GM18868 (cell line): Measurements from ENCODE around the gene GREB1L.
"Not testable (repeated sequence)": the region's sequence is repeated elsewhere in the genome, so short reads cannot be mapped to it uniquely, and the experiment has no call there.

Experiments used
- ATAC-seq: cut with Tn5 transposase; IDR thresholded peaks from one replicate; pipeline ENCODE4 v1.9.1; 2021; ENCODE audit warnings: mild to moderate bottlenecking, moderate library complexity; ENCODE audit not compliant: unreplicated experiment

GREB1L gene

DNA sequence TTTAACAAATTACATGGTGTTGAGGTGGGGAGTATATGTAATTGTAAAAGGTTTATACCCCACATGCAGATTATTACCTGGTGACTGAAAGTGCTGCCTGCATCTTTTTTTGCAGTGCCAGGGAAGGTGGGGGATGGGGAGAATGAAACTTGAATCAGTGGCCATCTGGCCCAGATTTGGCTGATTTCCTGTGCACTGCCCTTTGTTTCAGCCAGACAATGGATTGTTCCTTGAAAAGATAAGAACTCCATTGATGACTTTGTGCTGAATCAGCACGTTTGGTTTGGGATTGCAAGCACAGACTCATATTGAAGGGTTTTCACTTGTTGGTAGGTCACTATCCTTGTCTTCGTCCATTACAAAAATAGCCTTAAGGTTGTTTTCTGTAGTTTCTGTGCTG lies 20.9 kb downstream of the GREB1L start:
- ATAC-seq, result no peak

DNA sequence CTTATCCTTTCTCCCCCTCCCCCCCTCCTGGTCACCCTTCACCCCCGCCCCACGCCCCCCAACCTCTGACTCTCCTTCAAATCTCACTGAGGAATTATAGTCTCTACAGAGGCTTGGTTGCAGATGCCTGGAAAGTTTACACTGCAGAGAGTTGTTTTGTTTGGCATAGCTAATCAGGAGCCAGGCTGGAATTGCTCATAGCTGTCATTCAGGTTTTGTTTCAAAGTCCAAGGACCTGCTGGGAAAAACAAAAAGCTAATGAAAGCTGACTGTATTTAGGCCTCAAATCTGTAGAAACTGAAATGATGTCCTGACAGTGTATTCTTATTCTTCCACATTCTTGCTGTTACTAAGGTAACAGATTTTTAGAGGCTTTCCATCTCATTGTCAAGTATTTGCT lies 22.6 kb downstream of the GREB1L start:
- ATAC-seq, result no peak

DNA sequence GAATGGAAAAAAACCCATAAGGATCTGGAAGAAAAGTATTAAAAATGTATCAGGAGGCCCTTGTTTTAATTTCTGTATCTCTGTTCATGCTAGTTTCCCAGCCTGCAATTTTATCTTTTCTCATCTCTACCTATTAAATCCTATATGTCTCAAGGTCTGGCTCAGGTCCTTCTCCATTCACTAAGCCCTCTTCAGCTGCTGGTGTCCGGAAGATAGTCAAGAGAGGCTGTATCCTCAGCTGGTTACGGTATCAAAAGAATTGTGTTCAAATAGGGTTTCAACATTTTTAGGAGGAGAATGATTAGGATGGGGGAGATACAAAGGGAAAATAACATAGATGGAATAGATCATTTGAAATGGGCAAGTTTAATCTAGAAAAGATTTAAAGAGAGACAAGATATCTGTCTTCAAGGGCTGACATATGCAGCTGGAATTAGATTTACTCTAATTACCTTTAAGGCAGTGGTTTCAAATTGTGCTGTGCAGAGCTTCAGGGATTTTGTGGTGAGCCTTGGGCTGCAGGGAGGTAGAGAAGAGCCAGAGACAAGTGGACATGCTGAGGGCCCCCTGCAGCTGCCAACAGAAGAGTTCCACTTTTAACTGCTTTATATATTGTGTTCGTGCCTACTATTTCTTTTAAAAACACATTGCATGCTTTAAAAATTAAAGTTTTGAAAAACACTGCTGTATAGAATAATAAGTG lies 24.1 kb downstream of the GREB1L start:
- no peak for ATAC-seq

DNA sequence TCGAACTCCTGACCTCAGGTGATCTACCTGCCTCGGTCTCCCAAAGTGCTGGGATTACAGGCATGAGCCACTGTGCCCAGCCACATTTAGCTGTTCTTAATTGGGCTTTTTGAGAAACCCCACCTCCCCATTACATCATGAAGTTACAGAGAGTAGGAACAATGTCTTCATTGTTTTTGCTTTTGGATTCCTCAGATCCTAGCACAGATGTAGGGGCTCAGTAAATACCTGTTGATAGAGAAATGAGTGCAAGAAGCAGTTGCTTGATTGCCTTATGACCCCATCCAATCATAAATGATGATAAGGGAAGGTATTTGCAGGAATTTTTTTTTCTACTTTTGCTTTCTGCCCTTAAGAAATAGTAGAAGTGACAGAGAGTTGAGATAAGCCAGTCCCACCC lies 25.4 kb downstream of the GREB1L start:
- ATAC-seq, result no peak

DNA sequence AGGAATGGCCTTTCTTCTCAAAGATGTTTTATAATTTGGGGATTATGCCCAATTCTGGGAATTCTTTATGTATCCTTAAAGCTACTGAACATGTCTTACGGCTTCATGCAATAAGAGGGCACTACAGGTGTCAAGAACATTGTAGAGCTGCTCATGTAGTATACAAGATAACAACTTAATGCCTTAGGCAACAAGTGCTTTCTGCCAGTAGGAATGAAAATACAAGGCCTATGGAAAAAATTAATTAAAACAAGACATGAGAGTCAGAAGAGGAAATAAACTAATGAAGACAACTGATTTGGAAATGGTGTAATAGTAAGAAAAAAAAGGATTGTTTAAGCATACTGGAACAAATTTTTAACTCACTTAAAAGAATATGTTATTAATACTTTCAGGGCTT lies 27.3 kb downstream of the GREB1L start:
- ATAC-seq, result no peak

DNA sequence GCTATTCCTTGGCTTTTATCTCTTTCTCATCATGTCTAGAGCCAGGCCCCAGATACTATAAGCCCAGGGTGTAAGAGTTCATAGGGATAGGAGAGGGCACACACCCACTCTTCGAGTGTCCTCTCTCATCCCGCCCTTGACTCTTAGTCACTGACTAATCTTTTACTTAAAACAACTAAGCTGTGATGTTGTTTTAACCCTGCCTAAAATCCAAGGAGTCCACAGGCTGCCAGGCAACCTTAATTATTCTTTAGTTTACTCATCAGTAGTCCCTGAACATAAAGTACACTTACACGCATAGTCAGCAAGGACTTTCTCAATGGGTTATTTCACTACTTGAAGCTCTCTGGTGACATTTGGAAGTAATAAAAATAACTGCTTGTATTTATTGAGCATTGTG lies 28.4 kb downstream of the GREB1L start:
- no peak for ATAC-seq

DNA sequence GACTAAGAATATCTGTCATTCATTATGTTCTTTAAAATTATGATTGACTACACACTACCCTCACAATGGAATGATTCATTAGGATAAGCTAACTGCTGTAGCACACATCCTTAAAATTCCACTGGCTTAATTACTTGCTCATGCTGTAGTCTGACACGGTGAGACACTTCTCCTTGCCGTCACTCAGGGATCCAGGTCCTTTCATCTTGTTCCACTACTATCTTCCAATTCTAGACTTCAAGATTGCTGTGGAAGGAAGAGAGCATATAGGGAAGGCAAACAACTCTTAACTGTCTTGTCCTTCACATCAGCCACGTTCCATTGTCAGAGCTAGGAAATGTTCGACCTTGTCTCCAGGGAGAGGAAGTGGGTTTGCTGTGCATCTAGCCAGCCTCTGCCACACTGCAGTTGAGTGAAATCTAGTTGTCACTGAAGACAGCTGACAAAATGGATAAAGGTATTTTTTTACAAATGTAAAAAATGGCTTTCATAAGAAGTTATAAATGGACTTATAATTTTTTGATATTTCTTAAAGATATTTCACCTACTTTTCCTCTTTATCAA lies 30.1 kb downstream of the GREB1L start:
- no peak for ATAC-seq

DNA sequence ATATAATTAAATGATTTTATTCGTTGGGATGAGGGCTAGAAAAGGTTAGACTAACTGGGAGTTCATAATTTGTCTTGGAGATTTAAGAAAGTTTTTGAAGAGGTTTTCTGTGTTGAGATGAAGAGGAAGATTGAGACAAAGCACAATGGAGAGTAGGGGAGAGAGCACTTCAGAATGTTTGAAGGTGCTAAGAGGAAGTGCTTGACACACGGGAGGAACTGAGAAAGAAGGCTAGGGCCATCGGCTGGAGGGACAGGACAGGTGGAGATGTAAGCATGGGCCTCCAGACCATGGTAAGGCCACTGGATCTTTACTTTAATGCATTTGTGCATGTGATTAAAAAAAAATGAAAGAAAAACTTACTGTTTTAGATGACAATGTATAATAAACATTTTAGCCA lies 31.5 kb downstream of the GREB1L start:
- no peak for ATAC-seq

DNA sequence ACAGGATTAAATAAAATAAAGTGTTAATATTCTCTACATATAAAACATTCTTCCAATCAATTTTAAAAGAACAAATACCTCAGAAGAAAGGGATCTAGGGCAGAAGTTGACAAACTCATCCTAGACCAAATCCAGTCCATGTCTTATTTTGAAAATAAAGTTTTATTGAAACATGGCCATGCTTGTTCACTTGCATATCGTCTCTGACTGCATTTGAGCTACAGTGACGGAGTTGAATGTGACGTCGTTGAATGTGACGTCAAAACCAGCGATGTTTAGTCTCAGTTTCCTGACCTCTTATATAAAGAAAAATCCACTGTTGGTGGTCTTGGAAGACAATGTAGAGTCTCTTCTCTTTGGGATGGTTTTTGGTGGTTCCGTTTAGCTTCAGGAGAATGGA lies 33.6 kb downstream of the GREB1L start:
- ATAC-seq, result no peak

DNA sequence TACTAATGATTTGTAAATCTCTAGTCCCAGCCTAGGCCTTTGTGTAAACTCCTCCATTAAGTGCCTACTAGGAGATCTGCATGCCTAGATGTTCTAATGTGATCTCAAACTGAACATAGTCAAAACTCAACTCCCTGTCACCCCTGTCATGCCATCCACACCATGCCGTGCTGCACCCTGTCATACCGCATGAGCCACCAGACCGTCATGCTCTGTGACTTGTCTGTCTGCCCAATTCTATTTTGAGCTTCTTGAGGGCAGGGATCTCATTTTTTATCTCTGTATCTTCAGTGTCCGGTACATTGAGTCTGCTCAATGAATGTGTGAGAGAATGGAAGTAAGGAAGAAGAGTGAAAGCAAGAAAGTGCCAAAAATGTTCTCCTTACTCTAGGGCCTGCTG lies 35.5 kb downstream of the GREB1L start:
- no peak for ATAC-seq

DNA sequence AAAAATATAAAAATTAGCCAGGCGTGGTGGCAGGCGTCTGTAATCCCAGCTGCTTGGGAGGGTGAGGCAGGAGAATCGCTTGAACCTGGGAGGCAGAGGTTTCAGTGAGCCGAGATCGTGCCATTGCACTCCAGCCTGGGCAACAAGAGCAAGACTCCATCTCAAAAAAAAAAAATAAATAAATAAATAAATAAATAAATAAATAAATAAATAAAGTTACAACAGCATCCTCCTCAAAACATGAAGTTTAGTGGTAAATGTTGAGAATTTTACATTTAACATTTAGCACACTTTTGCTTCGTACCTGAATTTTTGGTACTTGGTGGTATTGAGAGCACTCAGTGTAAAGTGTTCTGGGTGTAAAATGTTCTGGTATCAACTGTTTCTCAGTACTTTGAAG lies 36.2 kb downstream of the GREB1L start:
- not testable (repeated sequence) for ATAC-seq

DNA sequence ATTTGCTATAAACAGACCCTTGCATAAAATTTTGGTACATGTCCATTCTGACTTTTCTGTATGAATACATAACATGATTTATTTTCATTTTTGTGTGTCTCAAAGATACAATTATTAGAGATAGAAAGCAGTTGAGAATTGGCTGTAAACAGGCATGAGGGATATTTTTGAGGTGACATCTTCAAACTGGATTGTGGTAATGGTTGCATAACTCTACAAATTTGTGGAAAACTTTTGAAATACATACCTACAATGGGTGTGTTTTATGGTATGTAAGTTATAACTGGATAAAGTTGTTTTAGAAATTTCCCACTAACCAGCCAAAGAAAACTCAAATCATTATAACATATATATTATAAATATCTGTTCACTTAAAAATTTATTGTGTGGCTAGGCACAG lies 39.6 kb downstream of the GREB1L start:
- ATAC-seq, result no peak

DNA sequence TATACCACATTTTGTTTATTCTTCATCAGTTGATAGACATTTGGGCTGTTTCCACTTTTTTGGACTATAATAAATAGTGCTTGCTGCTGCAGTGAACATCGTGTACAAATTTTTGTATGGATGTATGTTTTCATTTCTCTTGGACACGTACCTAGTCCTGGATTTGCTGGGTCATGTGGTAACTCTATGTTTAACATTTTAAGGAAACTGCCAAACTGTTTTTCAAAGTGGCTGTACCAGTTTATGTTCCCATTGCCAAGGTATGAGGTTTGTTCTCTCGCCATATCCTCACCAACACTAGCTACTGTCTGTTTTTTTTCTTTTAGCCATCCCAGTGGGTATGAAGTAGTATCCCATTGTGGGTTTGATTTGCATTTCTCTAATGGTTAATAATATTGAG lies 42.5 kb downstream of the GREB1L start:
- ATAC-seq, result no peak

DNA sequence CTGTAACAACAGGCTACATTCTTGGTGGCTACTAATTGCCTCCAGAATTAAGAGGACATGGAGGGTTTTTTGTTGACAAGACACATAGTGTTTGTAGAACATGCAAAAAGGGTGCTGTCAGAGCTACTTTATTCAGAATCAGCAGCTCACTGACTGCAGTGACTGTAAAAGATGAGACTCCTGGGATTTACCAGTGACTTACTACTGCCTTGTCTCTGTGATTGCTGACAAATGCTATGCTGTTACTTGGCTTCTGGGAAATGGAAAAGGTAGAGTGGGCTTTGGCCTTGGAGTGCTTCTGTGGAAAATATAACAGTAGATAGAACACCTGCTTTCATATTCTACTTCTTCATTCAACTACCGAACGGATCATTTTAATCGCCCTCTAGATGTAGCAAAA lies 47.8 kb downstream of the GREB1L start:
- ATAC-seq, result no peak

DNA sequence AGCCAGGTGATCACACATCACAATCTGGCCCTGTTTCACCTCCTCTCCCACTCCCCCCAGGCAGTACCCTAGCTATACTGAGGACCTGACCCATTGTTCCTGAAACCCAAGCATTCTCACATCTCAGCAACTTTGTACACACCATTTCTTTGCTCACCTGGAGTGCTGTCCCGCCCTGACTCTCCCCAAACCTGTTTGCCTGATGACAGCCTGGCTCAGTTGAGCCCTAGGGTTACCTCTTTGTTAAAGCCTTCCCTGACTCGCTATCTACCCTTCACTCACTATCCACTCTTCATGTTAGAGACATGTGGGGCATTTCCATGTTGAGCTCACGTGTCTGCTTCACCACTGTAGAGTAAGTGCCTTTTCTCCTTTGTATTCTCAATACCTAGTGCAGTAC lies 49.1 kb downstream of the GREB1L start:
- no peak for ATAC-seq

DNA sequence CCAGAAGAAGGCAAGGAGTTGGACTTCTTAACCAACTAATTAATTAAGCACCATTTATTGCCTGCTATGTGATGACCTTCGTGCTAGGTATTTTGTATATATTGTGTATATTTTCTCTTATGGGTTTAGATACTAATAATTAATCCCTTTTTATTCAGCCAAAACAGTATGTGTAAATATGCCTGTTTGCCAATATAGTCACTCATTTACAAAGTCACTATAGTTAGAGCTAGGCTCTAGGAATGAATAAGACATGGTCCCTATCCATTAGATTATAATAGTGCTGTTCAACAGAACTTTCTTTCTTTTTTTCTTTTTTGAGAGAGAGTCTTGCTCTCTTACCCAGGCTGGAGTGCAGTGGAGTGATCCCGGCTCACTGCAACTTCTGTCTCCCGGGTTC lies 51.4 kb downstream of the GREB1L start:
- ATAC-seq, result no peak

DNA sequence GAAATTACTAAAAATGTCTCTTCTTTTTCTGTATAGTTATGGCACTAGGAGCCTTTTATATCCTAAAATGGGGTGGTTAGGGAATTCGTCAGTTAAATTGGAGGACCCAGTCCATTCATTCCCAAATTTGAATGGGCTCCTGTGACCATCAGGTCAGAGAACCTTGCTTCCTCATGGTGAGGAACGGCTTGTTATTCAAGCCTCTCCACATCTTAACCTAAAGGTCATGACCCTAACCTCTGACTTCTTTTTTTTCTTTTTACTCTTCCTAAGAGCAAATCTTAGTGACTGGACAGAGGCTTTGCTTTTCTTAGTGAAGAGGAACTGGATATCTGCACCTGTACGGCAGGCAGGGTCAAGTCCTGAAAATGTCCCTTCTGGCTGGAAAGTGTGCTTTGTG lies 53.1 kb downstream of the GREB1L start:
- no peak for ATAC-seq

DNA sequence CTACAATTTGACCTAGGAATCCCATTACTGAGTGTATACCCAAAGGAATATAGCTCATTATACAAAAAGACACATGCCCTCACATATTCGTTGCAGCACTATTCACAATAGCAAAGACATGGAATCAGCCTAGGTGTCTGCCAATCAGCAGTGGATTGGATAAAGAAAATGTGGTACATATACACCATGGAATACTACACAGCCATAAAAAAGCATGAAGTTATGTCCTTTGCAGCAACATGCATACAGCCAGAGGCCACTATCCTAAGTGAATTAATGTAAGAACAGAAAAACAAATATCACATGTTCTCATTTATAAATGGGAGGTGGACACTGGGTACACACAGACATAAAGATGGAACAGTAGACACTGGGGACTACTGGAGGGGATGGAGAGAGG lies 54.0 kb downstream of the GREB1L start:
- no peak for ATAC-seq

DNA sequence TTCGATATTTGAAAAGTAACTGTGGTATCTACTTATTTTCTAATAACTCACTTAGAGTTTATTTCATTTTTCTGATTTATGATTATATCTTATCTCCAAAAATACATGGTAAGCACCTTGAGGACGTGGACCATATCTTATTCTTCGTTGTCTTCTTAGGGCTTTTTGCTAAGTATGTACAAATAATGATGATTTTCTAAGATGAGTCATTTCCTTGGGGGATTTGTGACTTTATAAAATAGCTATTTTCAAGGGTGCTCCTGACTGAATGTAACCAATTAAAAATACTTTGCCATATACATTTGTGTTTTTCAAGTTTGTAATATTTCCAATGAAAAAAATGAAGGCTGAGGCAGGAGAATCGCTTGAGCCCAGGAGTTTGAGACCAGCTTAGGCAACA lies 56.3 kb downstream of the GREB1L start:
- no peak for ATAC-seq

DNA sequence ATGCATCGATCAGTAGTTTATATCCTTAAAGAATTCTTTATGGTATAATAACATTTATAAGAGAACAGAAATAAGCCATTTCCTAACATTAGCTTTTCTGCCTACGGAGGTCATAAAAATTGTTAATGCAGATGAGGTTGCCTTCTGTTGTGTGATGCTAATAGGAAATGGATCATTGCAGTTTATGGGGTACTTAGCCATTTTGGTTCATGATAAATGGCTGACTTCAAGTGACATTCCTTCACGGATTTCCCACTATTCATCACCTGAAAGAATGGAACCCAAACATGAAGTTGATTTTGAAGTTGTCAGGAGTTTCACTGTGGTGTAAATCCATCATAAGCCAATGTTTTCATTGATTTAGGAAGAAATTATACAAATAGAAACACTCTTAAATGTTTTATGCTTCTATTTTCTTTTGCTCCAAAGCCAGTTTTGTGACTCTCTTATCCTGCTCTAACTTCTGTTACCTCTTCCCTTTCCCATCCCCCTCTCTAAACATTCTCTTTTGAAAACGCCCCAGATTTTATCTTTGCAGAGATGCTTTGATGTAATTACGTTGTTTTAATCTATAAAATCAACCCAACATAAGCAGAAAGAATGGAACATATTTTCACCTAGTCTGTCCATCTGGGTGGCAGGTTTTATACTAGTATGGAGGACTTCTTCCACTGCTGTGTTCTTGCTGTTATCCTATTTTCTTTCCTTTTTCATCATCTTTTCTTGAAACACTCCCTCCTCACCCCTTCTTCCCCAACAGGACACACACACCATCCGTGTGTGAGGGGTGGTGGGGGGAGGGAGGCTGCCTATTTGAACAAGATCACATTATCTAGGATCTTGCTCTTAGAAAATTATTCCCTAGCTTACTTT lies 58.2 kb downstream of the GREB1L start:
- no peak for ATAC-seq

DNA sequence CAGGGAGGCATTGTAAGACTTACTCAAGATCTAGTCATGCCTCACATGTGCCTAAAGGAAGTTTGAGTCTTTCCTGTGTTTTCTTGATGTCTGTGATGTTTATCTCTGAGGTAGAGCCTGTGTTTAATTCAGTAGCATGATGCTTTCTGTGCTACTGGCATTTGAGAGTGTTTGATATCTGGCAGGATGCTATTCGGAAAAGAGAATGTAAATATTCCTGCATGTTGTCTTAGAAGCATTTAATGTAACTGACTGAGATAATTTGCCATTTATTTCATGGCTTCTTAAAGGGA lies 58.8 kb downstream of the GREB1L start:
- no peak for ATAC-seq

DNA sequence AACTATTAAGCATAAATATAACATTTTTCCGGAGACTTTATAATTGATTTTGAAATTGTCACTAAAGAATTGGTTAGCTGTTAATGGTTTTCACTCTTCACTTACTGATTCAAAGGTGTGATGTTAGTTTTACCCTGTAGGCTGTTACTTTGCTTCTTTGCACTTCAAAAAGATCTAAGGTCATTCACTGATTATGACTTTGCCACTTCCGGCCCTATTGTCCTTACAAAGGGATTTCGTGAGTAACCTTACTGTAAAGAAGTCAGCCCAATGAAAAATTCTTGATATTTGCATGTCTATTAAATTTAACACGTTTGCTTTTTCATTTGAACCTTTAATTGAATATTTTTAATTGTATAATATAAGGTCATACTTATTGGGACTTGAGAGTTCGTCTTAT lies 61.4 kb downstream of the GREB1L start:
- ATAC-seq, result no peak
